GM18951 (cell line): ENCODE measurements around the gene TUG1.
A peak's percentile ranks its signal among the peaks of the same experiment; 100 is the strongest.

Experiments
- POLR2A ChIP-seq: IDR thresholded peaks from 4 replicates; pipeline ENCODE4 v1.6.1; 2011; ENCODE audit warnings: mild to moderate bottlenecking; ENCODE audit not compliant: insufficient read length, insufficient read depth; ENCODE audit errors: extremely low read depth
- in situ Hi-C: fragments of 300-500 bp; cut with MboI; formaldehyde crosslinking; loops from one replicate; pipeline ENCODE4 v1.12.0; 2022; ENCODE audit warnings: low sequenced_read_pairs, mixed read lengths, inconsistent platforms; ENCODE audit not compliant: unreplicated experiment

Gene TUG1

GRCh38 chr22:30968924-30969531 lies at the start of gene TUG1:
TUG1 (plus strand) TSS chr22:30969265.
- in situ Hi-C loops, result no loop called here
- peak; percentile 76 for TF ChIP-seq POLR2A

DNA sequence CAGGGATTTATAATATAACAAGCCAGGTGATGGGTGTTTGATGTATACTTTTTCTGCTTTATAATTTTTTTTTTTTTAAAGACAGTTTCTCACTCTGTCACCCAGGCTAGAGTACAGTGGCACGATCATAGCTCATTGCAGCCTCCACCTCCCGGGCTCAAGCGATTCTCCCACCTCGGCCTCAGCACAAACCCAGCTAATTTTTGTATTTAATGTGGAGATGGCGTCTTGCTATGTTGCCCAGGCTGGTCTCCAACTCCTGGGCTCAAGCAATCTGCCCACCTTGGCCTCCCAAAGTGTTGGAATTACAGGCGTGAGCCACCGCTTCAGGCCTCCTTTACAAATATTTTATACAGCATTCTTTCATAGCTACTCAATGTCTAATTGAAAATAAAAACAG lies 49.1 kb upstream of the TUG1 start:
- TF ChIP-seq POLR2A, result no peak
- in situ Hi-C loops, result loop anchor here (10.0 kb wide), 1 partner anchor 155 kb away; no protein-coding TSS in a partner anchor

DNA sequence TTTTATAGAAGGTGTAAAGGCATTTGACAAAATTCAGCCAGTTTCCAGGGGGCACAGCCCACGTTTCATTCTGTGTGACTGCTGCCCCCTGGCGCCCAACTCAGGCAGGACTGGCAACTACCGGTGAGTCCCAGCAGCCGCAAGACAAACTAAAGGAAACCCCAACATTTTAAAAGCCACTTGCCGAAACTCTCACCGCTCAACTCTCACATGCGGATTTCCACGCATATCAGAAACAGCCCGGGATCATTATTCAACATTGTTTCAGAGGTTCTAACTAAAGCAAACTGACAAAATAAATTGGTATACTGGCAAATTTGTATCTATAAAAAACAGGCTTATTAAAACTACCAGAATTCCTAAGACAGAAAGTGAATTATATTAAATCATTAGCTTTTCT lies 48.7 kb upstream of the TUG1 start:
- in situ Hi-C loops, result no loop called here

DNA sequence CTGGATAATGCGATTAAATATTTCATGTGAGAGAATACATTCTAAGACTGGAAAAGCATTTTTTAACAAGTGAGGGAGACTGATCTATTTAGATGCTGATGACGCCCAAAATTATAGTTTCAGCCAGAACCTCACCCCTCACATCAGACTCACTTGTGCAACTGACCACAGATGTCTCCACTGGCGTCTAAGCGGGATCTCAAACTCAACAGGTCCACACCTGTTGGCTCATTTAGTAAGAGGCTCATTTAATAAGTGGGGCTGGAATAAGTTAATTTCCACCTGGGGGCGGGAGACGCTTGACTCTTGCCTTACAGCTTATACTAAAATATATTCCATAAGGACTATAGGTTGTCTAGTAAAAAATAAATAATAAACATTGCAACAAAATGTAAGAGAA lies 48.0 kb upstream of the TUG1 start:
- TF ChIP-seq POLR2A, result no peak
- in situ Hi-C loops, result no loop called here

More for the DNA sequence above, 48.7 kb upstream of the TUG1 start:
- no peak for TF ChIP-seq POLR2A

DNA sequence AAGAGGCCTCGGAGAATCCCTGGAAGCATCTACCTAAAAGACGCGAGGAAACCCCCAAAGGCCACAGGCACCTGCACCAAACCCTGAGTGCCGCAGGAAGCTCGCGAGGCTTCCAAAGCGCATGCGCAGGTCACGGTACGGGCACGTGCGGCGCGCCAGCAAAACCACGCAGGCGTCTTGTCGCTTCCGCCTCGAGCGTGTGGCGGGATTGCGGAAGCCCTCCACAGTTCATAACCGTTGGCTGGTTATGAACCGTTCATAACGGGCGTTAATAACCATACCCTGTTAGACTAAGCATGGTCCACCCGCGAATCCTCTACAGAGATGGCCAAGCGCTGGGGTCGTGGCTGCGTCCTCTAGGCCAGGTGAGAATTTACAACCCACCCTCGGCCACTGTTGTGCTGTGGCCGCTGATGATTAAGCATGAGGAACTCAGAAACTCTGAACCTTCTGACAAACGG lies 46.9 kb upstream of the TUG1 start:
- peak; percentile 43 for TF ChIP-seq POLR2A
- in situ Hi-C loops, result no loop called here

GRCh38 chr22:30923168-30923900 lies 45.7 kb upstream of the TUG1 start:
- in situ Hi-C loops, result no loop called here
- TF ChIP-seq POLR2A, result no peak

GRCh38 chr22:30925667-30926066 lies 43.4 kb upstream of the TUG1 start:
- no peak for TF ChIP-seq POLR2A
- in situ Hi-C loops, result no loop called here

- no peak for TF ChIP-seq POLR2A
- in situ Hi-C loops, result no loop called here
Measured at GRCh38 chr22:30926706-30927105, 42.4 kb upstream of the TUG1 start.

DNA sequence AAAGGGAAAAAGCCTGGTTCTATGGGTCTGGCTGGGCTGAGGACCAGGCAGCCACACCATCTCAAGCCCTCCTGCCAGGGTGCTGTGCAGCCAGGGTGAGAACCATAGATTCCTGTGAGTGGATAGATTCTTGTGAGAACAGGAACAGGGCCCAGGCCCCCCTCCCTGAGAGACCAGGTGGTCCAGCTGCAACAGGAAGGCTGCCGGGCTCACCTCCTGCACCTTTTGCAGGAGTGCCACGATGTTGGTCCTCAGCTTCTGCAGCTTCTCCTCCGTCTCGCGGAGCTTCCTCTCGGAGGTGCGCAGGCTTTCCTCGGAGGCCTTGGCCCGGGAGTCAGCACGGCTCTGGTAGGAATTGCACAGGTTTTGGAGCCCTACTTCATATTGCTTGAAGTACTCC lies 41.3 kb upstream of the TUG1 start:
- TF ChIP-seq POLR2A, result no peak
- in situ Hi-C loops, result no loop called here

- no peak for TF ChIP-seq POLR2A
- in situ Hi-C loops, result no loop called here
Measured at GRCh38 chr22:30928401-30928800, 40.7 kb upstream of the TUG1 start.

DNA sequence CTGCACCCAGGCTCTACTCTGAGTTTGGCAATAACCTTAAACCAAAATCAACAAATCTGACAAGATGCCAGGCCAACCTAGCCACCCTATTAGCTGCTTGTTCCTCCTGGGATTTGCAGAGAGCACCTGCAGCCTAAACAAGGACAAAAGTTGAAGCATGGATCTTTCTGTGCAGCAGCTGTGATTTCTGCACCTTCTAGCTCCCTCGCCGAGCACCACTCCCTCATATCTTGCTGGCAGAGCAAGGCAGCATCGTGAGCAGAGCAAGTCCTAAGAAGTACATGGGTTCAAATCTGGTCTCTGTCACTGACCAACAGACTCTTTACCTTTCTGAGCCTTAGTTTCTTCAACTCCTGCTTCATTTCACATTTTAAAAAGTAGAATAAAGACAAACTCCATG lies 38.8 kb upstream of the TUG1 start:
- no peak for TF ChIP-seq POLR2A
- in situ Hi-C loops, result no loop called here

- no peak for TF ChIP-seq POLR2A
- in situ Hi-C loops, result no loop called here
Measured at GRCh38 chr22:30931541-30932300, 37.3 kb upstream of the TUG1 start.

DNA sequence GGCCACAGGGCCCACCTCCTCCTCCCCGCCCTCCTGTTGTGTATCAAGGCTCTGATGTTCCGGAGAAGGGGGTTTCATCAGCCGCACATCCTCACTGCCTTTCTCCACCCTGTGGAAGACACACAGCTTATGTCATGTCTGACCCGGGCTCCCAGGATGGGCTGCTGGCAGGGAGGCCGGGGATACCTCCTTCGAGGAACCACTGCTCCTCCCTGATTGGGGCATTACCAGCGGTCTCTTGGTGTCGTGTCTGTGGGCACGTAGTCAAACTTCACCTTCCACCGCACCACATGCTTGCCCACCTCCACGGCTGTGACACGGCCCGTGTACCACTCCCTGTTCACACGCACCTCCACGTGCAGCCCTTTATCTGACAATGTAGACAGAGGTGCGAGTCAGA lies 36.4 kb upstream of the TUG1 start:
- in situ Hi-C loops, result no loop called here
- no peak for TF ChIP-seq POLR2A
